Activated T-cell treated with anti-CD3 and anti-CD28 coated beads, Interleukin-2, amount 50 U/mL, for 1 hour (primary cell): Measurements from ENCODE around the gene SPINT1.

ENCODE experiments used
- DNase-seq: peaks from one replicate; pipeline ENCODE4 v3.0.0-alpha.2; 2020

SPINT1 gene

DNA sequence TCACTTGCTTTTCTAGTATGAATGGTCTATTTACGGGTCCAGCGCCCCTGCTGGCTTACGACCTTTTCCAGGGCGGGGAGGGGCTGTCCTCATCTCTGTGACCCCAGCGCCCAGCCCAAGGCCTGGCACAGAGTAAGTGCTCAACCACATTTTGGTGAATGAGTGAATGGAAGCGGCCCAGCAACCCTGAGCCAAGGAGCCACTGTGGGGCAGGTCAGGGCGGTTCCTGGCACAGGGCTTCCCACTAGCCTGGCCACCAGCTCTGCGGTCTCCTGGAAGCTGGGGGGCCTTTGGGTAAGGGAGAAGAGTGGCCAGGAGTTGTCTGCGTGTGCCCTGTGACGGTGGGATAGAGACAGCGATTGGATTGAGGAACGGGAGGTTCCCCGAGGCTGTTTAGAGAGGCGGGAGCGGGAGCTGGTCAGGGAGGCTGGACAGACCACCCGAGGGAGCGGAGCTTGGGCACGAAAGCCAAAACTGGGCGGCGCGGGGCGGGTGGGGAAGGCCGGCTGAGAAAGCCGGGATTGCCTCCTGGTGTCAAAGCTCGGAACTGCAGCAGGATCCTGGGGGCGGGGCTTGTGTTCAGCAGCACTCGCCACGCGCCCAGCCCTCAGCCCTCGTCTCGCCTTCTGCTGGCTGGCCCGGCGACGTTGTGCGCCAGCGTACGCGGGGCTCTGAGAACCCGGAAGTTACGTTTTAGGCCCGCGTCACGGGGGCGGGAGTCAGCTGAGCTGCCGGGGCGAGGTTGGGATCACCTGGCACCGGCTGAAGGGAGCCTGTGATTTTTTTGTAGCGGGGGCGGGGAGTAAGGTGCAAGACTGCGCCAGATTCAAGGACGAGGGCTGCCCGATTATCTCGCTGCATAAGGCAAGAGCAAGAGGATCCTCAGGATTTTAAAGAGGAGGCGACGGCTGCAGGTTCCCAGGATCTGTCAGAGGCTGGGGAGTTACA is 50.2 kb downstream of the SPINT1 start, which contains the start of gene VPS18:
Gene VPS18, plus strand, starts transcription at position 718 of the 948 bp plus-strand sequence. CDS start 319 bp downstream, outside the sequence.
- DNase-seq: peak; percentile 100

DNA sequence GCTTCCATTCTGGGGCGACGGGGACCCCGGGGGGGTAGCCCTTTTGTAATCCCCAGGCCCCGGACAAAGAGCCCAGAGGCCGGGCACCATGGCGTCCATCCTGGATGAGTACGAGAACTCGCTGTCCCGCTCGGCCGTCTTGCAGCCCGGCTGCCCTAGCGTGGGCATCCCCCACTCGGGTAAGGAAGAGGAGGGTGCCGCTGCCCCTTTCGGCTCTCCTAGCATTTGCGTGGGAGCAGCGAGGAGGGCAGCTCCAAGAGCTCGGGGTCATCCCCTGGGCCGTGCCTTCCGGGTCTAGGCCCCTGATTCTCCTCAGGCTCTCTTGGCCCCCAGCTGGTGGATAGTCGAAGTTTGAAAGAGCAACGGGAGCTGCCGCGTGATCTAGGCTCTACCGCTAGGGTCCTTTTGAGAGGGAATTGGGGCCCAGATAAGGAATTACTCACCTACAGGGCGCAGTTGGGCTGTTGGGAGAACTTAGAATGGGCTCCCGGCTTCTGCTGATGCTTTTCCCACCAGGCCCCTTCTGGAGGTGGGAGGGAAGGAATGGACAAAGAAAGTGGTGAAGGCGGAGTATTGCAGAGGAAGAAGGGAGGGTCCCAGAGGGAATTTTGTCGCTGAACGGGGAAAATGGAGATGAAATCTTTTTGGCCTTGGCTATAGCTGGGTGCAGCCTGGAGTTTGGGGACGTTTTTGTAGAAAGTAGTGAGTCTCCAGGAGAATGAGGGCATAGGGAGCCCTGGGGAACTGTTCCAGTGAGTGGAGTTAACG is 51.0 kb downstream of the SPINT1 start:
- DNase-seq: peak; percentile 64

DNA sequence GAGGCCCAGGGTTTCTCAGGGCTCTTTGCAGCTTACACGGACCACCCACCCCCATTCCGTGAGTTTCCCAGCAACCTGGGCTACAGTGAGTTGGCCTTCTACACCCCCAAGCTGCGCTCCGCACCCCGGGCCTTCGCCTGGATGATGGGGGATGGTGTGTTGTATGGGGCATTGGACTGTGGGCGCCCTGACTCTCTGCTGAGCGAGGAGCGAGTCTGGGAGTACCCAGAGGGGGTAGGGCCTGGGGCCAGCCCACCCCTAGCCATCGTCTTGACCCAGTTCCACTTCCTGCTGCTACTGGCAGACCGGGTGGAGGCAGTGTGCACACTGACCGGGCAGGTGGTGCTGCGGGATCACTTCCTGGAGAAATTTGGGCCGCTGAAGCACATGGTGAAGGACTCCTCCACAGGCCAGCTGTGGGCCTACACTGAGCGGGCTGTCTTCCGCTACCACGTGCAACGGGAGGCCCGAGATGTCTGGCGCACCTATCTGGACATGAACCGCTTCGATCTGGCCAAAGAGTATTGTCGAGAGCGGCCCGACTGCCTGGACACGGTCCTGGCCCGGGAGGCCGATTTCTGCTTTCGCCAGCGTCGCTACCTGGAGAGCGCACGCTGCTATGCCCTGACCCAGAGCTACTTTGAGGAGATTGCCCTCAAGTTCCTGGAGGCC is 55.8 kb downstream of the SPINT1 start:
- DNase-seq: no peak

DNA sequence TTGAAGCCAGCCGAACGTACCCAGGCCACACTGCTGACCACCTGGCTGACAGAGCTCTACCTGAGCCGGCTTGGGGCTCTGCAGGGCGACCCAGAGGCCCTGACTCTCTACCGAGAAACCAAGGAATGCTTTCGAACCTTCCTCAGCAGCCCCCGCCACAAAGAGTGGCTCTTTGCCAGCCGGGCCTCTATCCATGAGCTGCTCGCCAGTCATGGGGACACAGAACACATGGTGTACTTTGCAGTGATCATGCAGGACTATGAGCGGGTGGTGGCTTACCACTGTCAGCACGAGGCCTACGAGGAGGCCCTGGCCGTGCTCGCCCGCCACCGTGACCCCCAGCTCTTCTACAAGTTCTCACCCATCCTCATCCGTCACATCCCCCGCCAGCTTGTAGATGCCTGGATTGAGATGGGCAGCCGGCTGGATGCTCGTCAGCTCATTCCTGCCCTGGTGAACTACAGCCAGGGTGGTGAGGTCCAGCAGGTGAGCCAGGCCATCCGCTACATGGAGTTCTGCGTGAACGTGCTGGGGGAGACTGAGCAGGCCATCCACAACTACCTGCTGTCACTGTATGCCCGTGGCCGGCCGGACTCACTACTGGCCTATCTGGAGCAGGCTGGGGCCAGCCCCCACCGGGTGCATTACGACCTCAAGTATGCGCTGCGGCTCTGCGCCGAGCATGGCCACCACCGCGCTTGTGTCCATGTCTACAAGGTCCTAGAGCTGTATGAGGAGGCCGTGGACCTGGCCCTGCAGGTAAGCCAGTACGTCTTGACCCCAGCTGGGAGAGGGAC is 56.6 kb downstream of the SPINT1 start:
- DNase-seq: no peak

DNA sequence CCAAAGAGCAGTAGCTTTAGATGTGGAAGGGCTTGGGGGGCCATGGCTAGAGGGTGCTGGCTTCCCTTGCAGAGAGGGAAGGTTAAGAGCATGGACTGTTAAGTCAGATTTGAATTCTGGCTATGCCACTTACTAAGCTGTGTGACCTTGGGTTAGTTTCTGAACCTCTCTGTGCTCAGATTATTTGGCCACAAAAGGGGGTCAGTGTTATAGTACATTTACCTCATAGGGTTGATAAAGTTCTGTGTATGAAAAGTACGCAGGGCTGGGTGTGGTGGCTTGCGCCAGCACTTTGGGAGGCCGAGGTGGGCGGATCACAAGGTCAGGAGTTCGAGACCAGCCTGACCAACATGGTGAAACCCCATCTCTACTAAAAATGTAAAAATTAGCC is 57.2 kb downstream of the SPINT1 start:
- DNase-seq: no peak

DNA sequence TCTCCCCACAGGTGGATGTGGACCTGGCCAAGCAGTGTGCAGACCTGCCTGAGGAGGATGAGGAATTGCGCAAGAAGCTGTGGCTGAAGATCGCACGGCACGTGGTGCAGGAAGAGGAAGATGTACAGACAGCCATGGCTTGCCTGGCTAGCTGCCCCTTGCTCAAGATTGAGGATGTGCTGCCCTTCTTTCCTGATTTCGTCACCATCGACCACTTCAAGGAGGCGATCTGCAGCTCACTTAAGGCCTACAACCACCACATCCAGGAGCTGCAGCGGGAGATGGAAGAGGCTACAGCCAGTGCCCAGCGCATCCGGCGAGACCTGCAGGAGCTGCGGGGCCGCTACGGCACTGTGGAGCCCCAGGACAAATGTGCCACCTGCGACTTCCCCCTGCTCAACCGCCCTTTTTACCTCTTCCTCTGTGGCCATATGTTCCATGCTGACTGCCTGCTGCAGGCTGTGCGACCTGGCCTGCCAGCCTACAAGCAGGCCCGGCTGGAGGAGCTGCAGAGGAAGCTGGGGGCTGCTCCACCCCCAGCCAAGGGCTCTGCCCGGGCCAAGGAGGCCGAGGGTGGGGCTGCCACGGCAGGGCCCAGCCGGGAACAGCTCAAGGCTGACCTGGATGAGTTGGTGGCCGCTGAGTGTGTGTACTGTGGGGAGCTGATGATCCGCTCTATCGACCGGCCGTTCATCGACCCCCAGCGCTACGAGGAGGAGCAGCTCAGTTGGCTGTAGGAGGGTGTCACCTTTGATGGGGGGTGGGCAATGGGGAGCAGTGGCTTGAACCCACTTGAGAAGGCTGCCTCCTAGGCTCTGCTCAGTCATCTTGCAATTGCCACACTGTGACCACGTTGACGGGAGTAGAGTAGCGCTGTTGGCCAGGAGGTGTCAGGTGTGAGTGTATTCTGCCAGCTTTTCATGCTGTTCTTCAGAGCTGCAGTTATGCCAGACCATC is 59.0 kb downstream of the SPINT1 start:
- DNase-seq: no peak

DNA sequence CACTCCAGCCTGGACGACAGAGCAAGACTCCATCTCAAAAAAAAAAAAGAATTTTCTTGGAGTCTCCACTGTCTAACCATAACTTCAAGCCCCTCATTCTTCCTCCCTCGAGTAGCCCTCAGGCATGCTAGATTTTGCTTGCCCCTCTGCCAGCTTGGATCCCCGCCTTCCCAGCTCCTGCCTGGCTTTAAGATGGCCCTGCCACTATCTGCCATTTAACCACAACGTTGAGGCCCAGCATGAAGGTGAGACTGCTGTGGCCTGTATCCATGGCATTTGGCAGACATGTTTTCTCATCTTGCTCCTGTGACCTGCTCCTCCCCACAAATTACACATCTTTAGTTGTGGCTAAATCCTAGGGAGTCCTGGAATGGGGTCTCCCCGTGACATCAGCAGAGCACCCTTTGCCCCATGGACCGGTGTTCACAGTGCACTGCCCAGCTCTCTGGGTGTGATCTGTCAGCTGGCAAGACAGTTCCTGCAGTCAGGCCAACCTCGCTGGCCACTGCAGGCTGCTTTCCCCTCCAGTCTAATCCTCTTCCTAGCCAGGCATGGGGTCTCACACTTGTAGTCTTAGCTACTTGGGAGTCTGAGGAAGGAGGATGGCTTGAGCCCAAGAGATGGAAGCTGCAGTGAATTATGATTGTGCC is 60.8 kb downstream of the SPINT1 start:
- no peak for DNase-seq

DNA sequence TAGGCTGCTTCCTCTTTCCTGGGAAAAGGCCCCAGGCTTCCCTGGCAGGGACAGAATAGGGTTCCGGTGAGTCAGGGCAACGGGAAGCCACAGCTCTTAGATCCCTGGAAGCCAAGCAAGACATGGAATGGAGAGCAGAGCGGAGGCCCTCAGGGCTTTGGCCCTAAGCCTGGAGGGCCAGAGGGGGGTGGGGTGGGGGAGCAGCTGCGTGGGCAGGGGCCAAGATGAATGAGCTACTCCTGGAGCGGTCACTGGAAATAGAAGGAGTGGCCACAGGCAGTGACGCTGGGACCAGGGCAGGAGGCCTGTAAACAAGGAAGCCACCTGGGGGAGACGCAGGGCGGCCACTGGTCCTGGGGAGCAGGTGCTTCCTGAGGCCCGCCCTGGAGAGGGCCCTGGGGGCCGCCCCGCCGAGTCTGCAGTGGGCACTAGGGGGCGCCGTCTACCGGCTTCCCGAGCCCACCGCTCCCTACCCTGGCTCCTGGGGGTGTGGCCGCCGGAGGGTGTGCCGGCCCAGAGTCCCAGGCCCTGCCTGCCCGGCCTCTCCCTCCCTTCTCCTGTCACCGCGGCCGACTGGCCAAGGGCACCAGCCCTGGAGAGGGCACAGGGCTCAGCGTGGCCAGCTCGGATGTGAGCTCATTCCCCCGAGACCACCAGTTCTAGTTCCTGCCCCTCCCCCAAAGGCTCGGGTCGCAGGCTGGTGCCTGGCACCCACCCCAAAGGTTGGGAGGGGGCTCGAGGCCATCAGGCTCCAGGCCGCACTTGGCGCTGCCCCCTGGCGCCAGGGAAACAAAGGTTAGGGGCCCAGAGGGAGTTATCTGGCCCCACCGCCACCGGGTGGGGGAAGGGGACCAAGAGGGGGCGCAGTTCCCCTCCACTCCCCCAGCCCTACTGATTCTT is 62.5 kb downstream of the SPINT1 start:
- peak; percentile 82 for DNase-seq

DNA sequence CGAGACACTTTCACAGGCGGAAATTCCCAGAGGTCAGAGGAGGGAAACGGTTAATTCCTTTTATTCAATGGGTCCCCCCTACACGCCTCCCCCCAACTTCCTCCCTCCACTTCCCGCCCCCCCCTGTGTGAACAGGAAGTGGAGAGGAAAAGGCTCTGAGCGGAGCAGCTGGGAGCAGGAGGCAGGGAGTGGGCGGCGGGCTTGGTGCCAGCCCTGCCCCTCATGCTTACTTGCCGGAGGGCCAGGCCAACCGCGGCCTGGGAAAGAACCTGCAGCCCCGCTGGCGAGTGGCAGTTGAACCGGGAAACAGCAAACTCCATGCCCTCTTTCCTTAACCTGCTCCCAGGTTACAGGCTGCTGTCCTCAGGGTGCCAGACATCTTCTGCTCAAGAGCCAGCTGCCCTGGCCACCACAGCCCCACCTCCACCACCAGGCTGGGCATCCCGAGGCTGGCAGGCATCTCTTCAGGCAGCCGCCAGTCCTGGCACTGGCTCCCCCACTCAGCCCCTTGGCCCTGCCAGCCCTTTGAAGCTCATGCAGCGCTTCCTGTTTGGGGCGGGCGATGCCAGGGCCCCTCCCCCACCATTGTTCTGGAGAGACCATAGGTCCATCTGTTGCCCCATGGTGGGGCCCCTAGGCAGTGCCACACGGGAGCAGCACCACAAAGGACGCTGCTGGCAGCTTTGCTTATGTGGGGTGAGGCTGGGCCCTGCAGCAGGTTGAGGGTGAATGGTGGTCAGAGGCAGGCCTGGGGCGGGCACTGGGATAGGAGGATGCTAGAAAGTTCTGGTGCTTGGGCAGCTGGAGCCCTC is 63.3 kb downstream of the SPINT1 start:
- DNase-seq: peak; percentile 56
